DMS114 treated with DMSO at 0.1 percent for 48 hours (cell line): ENCODE results near the gene GALK2.
"Not testable (repeated sequence)": the region's sequence is repeated elsewhere in the genome, so short reads cannot be mapped to it uniquely, and the experiment has no call there.

Source experiments
- DNase-seq: peaks from one replicate; lab custom pipeline; 2025; ENCODE audit not compliant: unreplicated experiment; lab: John Stamatoyannopoulos, UW

GALK2 gene

GRCh38 chr15:49328941-49329340 lies 158.9 kb downstream of the GALK2 start:
- DNase-seq, result no peak

DNA sequence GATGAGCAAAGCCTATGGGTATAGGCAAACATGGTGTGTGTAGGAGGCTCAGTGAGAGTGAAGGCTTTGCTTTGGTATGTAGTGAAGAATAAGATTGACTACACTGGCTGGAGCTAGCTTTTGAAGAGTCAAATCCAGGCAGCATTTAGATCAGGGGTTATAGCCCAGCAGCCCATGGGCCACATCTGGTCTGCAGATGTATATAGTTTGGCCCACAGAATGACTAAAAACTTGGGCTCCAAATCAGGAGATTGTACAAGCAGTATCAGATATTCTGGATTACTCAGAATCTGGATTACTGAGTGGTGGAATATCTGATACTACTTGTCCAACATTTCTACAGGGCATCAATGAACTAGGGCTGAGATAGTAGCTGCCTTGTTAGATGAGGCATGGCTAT lies 160.1 kb downstream of the GALK2 start:
- no peak for DNase-seq

DNA sequence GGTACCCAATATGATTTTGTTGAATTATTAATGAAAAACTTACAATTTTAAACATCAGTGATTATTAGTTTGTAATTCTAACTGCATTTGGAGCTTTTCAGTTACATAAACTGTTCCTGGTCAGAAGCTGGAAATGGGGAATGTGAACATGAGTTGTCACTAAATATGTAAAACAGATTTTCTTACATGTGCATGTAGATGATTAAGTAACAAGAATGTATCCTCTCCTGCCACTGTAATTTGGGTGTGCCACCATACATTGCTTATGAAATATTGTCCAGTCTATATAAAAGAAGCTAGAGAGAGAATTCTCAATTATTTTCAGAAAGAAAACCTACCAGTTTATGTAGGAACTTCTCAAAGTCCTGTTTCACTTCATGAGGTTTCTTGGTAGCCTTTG lies 161.4 kb downstream of the GALK2 start:
- DNase-seq, result no peak

GRCh38 chr15:49331951-49332350 lies 161.9 kb downstream of the GALK2 start:
- DNase-seq, result no peak

GRCh38 chr15:49339656-49340055 lies 169.6 kb downstream of the GALK2 start:
- DNase-seq, result no peak

- DNase-seq, result no peak
Measured at GRCh38 chr15:49343546-49343945, 173.5 kb downstream of the GALK2 start.

- not testable (repeated sequence) for DNase-seq
Measured at GRCh38 chr15:49354439-49354838, 184.4 kb downstream of the GALK2 start.

GRCh38 chr15:49361370-49361769 lies 191.3 kb downstream of the GALK2 start:
- no peak for DNase-seq

GRCh38 chr15:49366496-49366895 lies 196.4 kb downstream of the GALK2 start:
- no peak for DNase-seq

GRCh38 chr15:49370782-49371181 lies 200.7 kb downstream of the GALK2 start:
- DNase-seq, result no peak

DNA sequence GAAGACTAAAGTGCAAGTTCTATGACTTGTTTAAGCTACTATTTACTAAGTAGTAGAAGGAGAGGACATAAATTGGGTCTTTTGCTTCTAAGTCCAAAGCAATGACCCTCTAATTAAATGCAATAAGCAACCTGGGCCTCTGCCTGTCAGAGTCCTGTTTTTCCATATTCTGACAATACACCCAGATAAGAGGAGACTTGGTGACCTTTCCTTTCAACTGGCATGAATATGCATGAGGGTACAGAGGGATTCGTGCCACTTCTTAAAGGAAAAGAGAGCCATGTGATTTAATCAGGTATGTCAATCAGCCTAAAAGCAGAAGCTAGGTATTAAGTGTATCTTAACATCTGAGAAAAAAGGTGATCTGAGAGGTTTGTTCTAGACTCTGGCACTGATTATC lies 202.3 kb downstream of the GALK2 start:
- no peak for DNase-seq

DNA sequence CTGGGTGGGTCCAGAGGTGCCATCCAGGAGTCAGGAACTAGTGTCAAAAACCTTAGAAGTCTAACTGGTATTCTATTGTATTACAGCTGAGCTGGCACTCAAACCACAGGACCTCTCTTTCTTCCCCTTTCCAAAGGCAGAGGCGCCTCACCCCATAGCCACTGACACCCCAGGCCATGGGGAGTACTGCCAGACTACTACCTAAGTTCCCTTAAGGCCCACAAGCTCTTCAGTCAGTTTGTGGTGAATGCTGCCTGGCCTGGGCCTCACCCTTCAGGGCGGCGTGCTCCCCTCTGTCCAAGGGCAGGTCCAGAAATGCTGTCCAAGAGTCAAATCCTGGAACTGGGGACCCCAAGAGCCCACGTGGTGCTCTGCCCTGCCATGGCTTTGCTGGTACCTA lies 209.9 kb downstream of the GALK2 start:
- DNase-seq, result no peak

- no peak for DNase-seq
Measured at GRCh38 chr15:49380912-49381311, 210.9 kb downstream of the GALK2 start.
